IMR-90 (cell line): ENCODE data around the gene NAPEPLD. TPM values are rescaled to one million over a fixed set of nuclear protein-coding genes. Genes with fewer than 3 reads are reported as not detected.

Experiments used
- ATAC-seq: fragments of 200-7000 bp; cut with Tn5 transposase; 2 replicates; pipeline ENCODE4 v1.9.1; 2020; ENCODE audit warnings: low read depth, mild to moderate bottlenecking, moderate library complexity
- BruUV-seq: library from RNA; stranded (reverse); fragments of 400-500 nt; replicated peaks from 2 replicates; lab custom pipeline; 2021; lab: Mats Ljungman, UMichigan
- CTCF ChIA-PET: fragments of 300-600 bp; formaldehyde crosslinking; extraction: SDS; loops from one replicate; lab custom pipeline; 2021; ENCODE audit warnings: antibody characterized with exemption; lab: Yijun Ruan, JAX
- POLR2A ChIA-PET: fragments of 300-600 bp; sonication (Branson Sonifier 250); formaldehyde crosslinking; loops from one replicate; lab custom pipeline; 2022; ENCODE audit warnings: antibody characterized with exemption; ENCODE audit not compliant: unreplicated experiment; lab: Charles Lee
- DNase-seq: peaks from one replicate; pipeline ENCODE4 v3.0.0; 2013
- H2AFZ ChIP-seq: replicated peaks from 2 replicates; pipeline ENCODE3; 2013; ENCODE audit warnings: low read length, mild to moderate bottlenecking; ENCODE audit not compliant: poor library complexity
- H2AK5ac ChIP-seq: 2 replicates; pipeline ENCODE4 v1.6.1; 2013; ENCODE audit warnings: low read depth, low read length, inconsistent platforms
- H2AK9ac ChIP-seq: replicated peaks from 2 replicates; pipeline ENCODE3; 2013; ENCODE audit warnings: mild to moderate bottlenecking, low read depth, low read length, moderate library complexity; ENCODE audit not compliant: poor library complexity
- H2BK120ac ChIP-seq: 2 replicates; pipeline ENCODE4 v1.6.1; 2013; ENCODE audit warnings: low read depth, low read length, inconsistent platforms
- H2BK15ac ChIP-seq: 3 replicates; pipeline ENCODE4 v1.6.1; 2013; ENCODE audit warnings: low read depth, low read length, inconsistent platforms
- H2BK20ac ChIP-seq: 2 replicates; pipeline ENCODE4 v1.6.1; 2013; ENCODE audit warnings: low read depth, mild to moderate bottlenecking, inconsistent platforms, low read length, moderate library complexity
- H2BK5ac ChIP-seq: 2 replicates; pipeline ENCODE4 v1.6.1; 2013; ENCODE audit warnings: mild to moderate bottlenecking, low read depth, low read length, inconsistent platforms; ENCODE audit not compliant: poor library complexity, severe bottlenecking
- H3K14ac ChIP-seq: replicated peaks from 2 replicates; pipeline ENCODE4 v1.6.1; 2013; ENCODE audit warnings: low read depth, low read length, inconsistent platforms
- H3K18ac ChIP-seq: 2 replicates; pipeline ENCODE4 v1.6.1; 2013; ENCODE audit warnings: low read depth, low read length, control low read depth
- H3K23ac ChIP-seq: 2 replicates; pipeline ENCODE4 v1.6.1; 2013; ENCODE audit warnings: low read depth, low read length, inconsistent platforms
- H3K27ac ChIP-seq: 2 replicates; pipeline ENCODE4 v1.5.1; 2013; ENCODE audit warnings: mild to moderate bottlenecking, control low read depth, low read length; ENCODE audit not compliant: insufficient read depth
- H3K27me3 ChIP-seq: 2 replicates; pipeline ENCODE4 v1.6.1; 2013; ENCODE audit warnings: low read length; ENCODE audit not compliant: control insufficient read depth, insufficient read depth
- H3K36me3 ChIP-seq: 2 replicates; pipeline ENCODE4 v1.6.1; 2013; ENCODE audit warnings: low read length, mixed read lengths; ENCODE audit not compliant: control insufficient read depth, insufficient read depth
- H3K4ac ChIP-seq: 2 replicates; pipeline ENCODE4 v1.6.1; 2013; ENCODE audit warnings: low read depth, low read length, inconsistent platforms
- H3K4me1 ChIP-seq: 2 replicates; pipeline ENCODE4 v1.6.1; 2013; ENCODE audit warnings: low read length, mixed read lengths; ENCODE audit not compliant: control insufficient read depth, insufficient read depth
- H3K4me2 ChIP-seq: 2 replicates; pipeline ENCODE4 v1.6.1; 2013; ENCODE audit warnings: low read depth, mild to moderate bottlenecking, control low read depth, low read length, moderate library complexity
- H3K4me3 ChIP-seq: 2 replicates; pipeline ENCODE4 v1.5.1; 2013; ENCODE audit warnings: low read depth, mild to moderate bottlenecking, control low read depth, low read length, moderate library complexity; ENCODE audit not compliant: insufficient read depth
- H3K56ac ChIP-seq: 2 replicates; pipeline ENCODE4 v1.6.1; 2013; ENCODE audit warnings: low read length, inconsistent platforms; ENCODE audit not compliant: insufficient read depth; ENCODE audit errors: extremely low read depth
- H3K79me1 ChIP-seq, 2 experiments: 2 replicates each; pipeline ENCODE4 v1.6.1; 2013; ENCODE audit warnings: low read length in 2 of 2, inconsistent platforms in 1 of 2, low read depth in 1 of 2
- H3K9ac ChIP-seq: 2 replicates; pipeline ENCODE4 v1.6.1; 2013; ENCODE audit warnings: low read depth, low read length, control low read depth
- H3K9me1 ChIP-seq: 2 replicates; pipeline ENCODE4 v1.6.1; 2013; ENCODE audit warnings: low read length, inconsistent platforms; ENCODE audit not compliant: insufficient read depth
- H3K9me3 ChIP-seq: 2 replicates; pipeline ENCODE4 v1.6.1; 2013; ENCODE audit warnings: low read length; ENCODE audit not compliant: control insufficient read depth, insufficient read depth
- H4K20me1 ChIP-seq: 2 replicates; pipeline ENCODE4 v1.6.1; 2013; ENCODE audit warnings: low read length, inconsistent platforms; ENCODE audit not compliant: insufficient read depth
- H4K5ac ChIP-seq: 2 replicates; pipeline ENCODE4 v1.6.1; 2013; ENCODE audit warnings: mild to moderate bottlenecking, low read depth, low read length, control low read depth
- H4K8ac ChIP-seq, 2 experiments: 2 replicates each; pipeline ENCODE4 v1.6.1; 2013; ENCODE audit warnings: low read depth in 2 of 2, low read length in 2 of 2, control low read depth in 1 of 2, inconsistent platforms in 1 of 2
- H4K91ac ChIP-seq: 2 replicates; pipeline ENCODE4 v1.6.1; 2013; ENCODE audit warnings: low read depth, low read length, inconsistent platforms; ENCODE audit not compliant: insufficient read depth
- BHLHE40 ChIP-seq: fragments of 150-350 bp; IDR thresholded peaks from 2 replicates; pipeline ENCODE4 v1.6.1; 2016; ENCODE audit warnings: mild to moderate bottlenecking, low read depth, low read length
- CHD1 ChIP-seq: IDR thresholded peaks from 2 replicates; pipeline ENCODE4 v1.6.1; 2012; ENCODE audit warnings: low read depth, low read length, improper control_type of control experiment
- ELK1 ChIP-seq: fragments of 150-350 bp; IDR thresholded peaks from 2 replicates; pipeline ENCODE4 v1.6.1; 2016; ENCODE audit warnings: low read depth, mild to moderate bottlenecking, low read length, moderate library complexity, borderline replicate concordance
- MAFK ChIP-seq: IDR thresholded peaks from 2 replicates; pipeline ENCODE4 v1.6.1; 2012; ENCODE audit warnings: low read depth, low read length, improper control_type of control experiment
- POLR2A ChIP-seq: IDR thresholded peaks from 2 replicates; pipeline ENCODE4 v1.6.1; 2012; ENCODE audit warnings: mild to moderate bottlenecking, low read depth, low read length
- RCOR1 ChIP-seq: IDR thresholded peaks from 2 replicates; pipeline ENCODE4 v1.6.1; 2012; ENCODE audit warnings: mild to moderate bottlenecking, low read length, improper control_type of control experiment; ENCODE audit not compliant: insufficient replicate concordance
- RFX5 ChIP-seq: IDR thresholded peaks from 2 replicates; pipeline ENCODE4 v1.8.0; 2012; ENCODE audit warnings: low read depth, mild to moderate bottlenecking, low read length, moderate library complexity
- WGBS, 2 experiments: methylation state at CpG; one replicate each; pipeline versions ENCODE4 v1.1.5 to v1.1.7; 2013; ENCODE audit warnings: missing lambda C conversion rate in 2 of 2; ENCODE audit not compliant: insufficient read length in 1 of 2; ENCODE audit errors: extremely low coverage in 2 of 2; 5-methylcytosine and 5-hydroxymethylcytosine counted together
- dilution Hi-C: fragments of 300-500 bp; cut with HindIII; formaldehyde crosslinking; loops from one replicate; pipeline ENCODE4 v1.14.3; 2018; ENCODE audit warnings: low sequenced_read_pairs; ENCODE audit not compliant: unreplicated experiment
- in situ Hi-C: fragments of 300-500 bp; cut with MboI; formaldehyde crosslinking; loops from 3 replicates; pipeline ENCODE4 v1.14.3; 2019; ENCODE audit warnings: low sequenced_read_pairs, inconsistent platforms, mixed read lengths
- intact Hi-C: fragments of 100-400 bp; cut with micrococcal nuclease; formaldehyde crosslinking; loops from 2 replicates; pipeline ENCODE4 v1.10.0; 2022
- polyA plus RNA-seq, 3 experiments: library from polyadenylated mRNA; depleted of rRNA; stranded (reverse); fragments of >200 nt; gene quantifications; 2 replicates each; pipeline ENCODE4 v1.2.3, GENCODE V29; 2012; ENCODE audit warnings: low replicate concordance in 1 of 3
- total RNA-seq: library from RNA; depleted of rRNA; stranded (reverse); fragments of >200 nt; gene quantifications from 2 replicates; pipeline ENCODE4 v1.2.3, GENCODE V29; 2012; rRNA removed

The NAPEPLD gene
- total and polyA plus RNA-seq, 2 of the 4 experiments (the other 2 are of a cell fraction), result 2.2 to 3.4 TPM

- H3K4me1 ChIP-seq, result no peaks in the 10 kb centered on the region
Measured at GRCh38 chr7:103051519-103051918, 97.4 kb downstream of the NAPEPLD start.

More at GRCh38 chr7:103051519-103051918, 97.4 kb downstream of the NAPEPLD start:
- dilution Hi-C loops (no loop called here), intact Hi-C loops (no loop called here), in situ Hi-C loops (no loop called here)
- TF ChIP-seq POLR2A (no peak), CHD1 (no peak), RFX5 (no peak), RCOR1 (no peak), MAFK (no peak), BHLHE40 (no peak), ELK1 (no peak)
- Histone ChIP-seq H4K5ac (no peak overlapping the region), H3K14ac (no peak overlapping the region), H3K9me3 (peaks cover 5% of the 10 kb centered on the region; the same call in 1 of the 2 replicates), H2BK20ac (no peak overlapping the region), H2BK120ac (no peak overlapping the region), H3K23ac (no peak overlapping the region), H3K36me3 (no peaks in the 10 kb centered on the region), H3K4me2 (no peak overlapping the region), H3K9ac (no peak overlapping the region), H3K56ac (no peak overlapping the region), H3K18ac (no peak overlapping the region), H3K27ac (no peak overlapping the region), H3K79me1 (no peaks in the 10 kb centered on the region), H3K27me3 (no peaks in the 10 kb centered on the region), H3K4me3 (no peak overlapping the region), H2AFZ (no peak overlapping the region), H2BK15ac (no peak overlapping the region), H3K9me1 (no peaks in the 10 kb centered on the region), H2AK9ac (no peak overlapping the region), H4K8ac (no peak overlapping the region), H2BK5ac (no peak overlapping the region), H3K4ac (no peak overlapping the region), H4K20me1 (no peaks in the 10 kb centered on the region), H2AK5ac (no peak overlapping the region), H4K91ac (no peak overlapping the region)
- ChIA-PET POLR2A (no interaction called here), CTCF (no interaction called here)
- 100% methylated on average over 1 of the region's 6 CpGs; no CpG with 5 or more reads in 1 of the 2 experiments for WGBS, 2 experiments
- BruUV-seq, result no TSS peak
- ATAC-seq, result no peak
- DNase-seq, result no peak

Other genes with a start within 250 kb of the NAPEPLD start
- 271 and 280 TPM in 2 replicates for gene LRRC17, start 236.1 kb downstream of the NAPEPLD start, total RNA-seq
- gene LRRC17, start 236.1 kb downstream of the NAPEPLD start, polyA plus RNA-seq (2012; rRNA removed), result 199 and 250 TPM in 2 replicates
- gene FBXL13, start 74.3 kb downstream of the NAPEPLD start, total RNA-seq, result 0.36 and 0.83 TPM in 2 replicates
- 0.07 and 0.24 TPM in 2 replicates for gene FBXL13, start 74.3 kb downstream of the NAPEPLD start, polyA plus RNA-seq (2012; rRNA removed)
- gene ARMC10, start 74.0 kb downstream of the NAPEPLD start, total RNA-seq, result 21.0 and 32.5 TPM in 2 replicates
- gene ARMC10, start 74.0 kb downstream of the NAPEPLD start, polyA plus RNA-seq (2012; rRNA removed), result 14.4 and 17.4 TPM in 2 replicates
- gene PMPCB, start 148.3 kb upstream of the NAPEPLD start, total RNA-seq, result 66.7 and 72.8 TPM in 2 replicates
- 43.3 and 50.4 TPM in 2 replicates for gene PMPCB, start 148.3 kb upstream of the NAPEPLD start, polyA plus RNA-seq (2012; rRNA removed)
- gene DNAJC2, start 195.7 kb upstream of the NAPEPLD start, total RNA-seq, result 22.4 and 31.9 TPM in 2 replicates
- 17.5 and 19.3 TPM in 2 replicates for gene DNAJC2, start 195.7 kb upstream of the NAPEPLD start, polyA plus RNA-seq (2012; rRNA removed)
- 311 and 353 TPM in 2 replicates for gene PSMC2, start 198.5 kb upstream of the NAPEPLD start, total RNA-seq
- 184 and 188 TPM in 2 replicates for gene PSMC2, start 198.5 kb upstream of the NAPEPLD start, polyA plus RNA-seq (2012; rRNA removed)